Measurements from ENCODE around the gene PARD6B. TPM values are rescaled to one million over a fixed set of nuclear protein-coding genes. Genes with fewer than 3 reads are reported as not detected.

PARD6B gene
- total RNA-seq, 2 donors from 2014 or later: 29.0 to 36.7 TPM

DNA sequence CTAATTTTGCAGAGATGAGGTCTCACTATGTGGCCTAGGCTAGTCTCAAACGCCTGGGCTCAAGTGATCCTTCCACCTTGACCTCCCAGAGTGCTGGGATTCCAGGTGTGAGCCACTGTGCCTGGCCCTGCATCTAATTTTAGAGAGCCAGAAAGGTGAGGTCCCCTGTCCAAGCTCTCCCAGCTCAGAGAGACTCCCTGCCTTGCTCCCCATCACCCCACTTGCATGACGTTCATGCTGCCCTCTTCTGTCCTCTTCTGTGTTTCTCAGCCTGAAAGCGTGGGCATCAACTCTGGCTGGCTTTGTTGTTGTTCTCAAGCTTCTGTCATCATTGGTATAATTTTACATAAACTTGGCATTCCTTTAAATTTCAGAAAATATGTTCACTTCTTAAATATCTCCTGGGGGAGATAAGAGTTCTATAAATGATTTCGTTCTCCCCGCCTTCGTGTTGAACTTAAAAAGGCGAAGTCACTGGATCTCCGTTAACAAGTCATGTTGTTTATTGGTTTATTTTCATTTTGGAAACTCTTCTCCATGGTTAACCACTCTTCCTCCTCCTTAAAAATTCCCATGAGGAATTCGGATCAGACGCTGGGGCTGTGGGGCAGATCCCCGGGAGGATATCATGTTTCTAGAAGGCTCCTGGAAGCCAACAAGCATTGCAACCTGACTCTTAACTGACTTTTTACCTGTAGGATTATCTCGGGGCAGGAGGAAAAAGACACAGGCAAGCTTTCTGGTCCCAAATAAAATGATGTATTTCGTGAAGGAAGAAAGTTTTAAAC lies 13.2 kb upstream of the PARD6B start:
- TF ChIP-seq, protein P1, sequence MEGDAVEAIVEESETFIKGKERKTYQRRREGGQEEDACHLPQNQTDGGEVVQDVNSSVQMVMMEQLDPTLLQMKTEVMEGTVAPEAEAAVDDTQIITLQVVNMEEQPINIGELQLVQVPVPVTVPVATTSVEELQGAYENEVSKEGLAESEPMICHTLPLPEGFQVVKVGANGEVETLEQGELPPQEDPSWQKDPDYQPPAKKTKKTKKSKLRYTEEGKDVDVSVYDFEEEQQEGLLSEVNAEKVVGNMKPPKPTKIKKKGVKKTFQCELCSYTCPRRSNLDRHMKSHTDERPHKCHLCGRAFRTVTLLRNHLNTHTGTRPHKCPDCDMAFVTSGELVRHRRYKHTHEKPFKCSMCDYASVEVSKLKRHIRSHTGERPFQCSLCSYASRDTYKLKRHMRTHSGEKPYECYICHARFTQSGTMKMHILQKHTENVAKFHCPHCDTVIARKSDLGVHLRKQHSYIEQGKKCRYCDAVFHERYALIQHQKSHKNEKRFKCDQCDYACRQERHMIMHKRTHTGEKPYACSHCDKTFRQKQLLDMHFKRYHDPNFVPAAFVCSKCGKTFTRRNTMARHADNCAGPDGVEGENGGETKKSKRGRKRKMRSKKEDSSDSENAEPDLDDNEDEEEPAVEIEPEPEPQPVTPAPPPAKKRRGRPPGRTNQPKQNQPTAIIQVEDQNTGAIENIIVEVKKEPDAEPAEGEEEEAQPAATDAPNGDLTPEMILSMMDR (conservative IDR thresholded peaks at IDR 0.05): peak; percentile 57
- Mint-ChIP-seq H3K4me3 (no peak overlapping the region), H3K9me3 (no peaks in the 10 kb centered on the region), H3K4me1 (peaks cover 14% of the 10 kb centered on the region), H3K27me3 (ENCODE audit: insufficient read depth) (no peaks in the 10 kb centered on the region), H3K36me3 (ENCODE audit: low read depth) (no peaks in the 10 kb centered on the region), H3K27ac (peak overlapping the region; percentile 69)
- 79 to 82% methylated on average over 10 to 13 of the region's 13 CpGs for WGBS, 2 experiments (ENCODE audit: insufficient coverage in 1 of 2, insufficient read length in 1 of 2)
- Histone ChIP-seq H3K27me3 (ENCODE audit: control insufficient read depth, insufficient read depth, low read length, poor library complexity, severe bottlenecking) (no peaks in the 10 kb centered on the region), H3K27ac (ENCODE audit: low read depth, low read length) (no peak overlapping the region), H3K36me3 (ENCODE audit: control insufficient read depth, insufficient read depth, low read length) (no peaks in the 10 kb centered on the region), H3K9ac (ENCODE audit: extremely low read depth, low read length, poor library complexity, severe bottlenecking) (no peak overlapping the region), H3K9me3 (ENCODE audit: control insufficient read depth, low read length) (no peaks in the 10 kb centered on the region), H3K4me3 (ENCODE audit: low read length) (no peak overlapping the region), H3K4me1 (ENCODE audit: control insufficient read depth, insufficient read depth, low read length) (no peaks in the 10 kb centered on the region)
- DNase-seq: peak; percentile 58

DNA sequence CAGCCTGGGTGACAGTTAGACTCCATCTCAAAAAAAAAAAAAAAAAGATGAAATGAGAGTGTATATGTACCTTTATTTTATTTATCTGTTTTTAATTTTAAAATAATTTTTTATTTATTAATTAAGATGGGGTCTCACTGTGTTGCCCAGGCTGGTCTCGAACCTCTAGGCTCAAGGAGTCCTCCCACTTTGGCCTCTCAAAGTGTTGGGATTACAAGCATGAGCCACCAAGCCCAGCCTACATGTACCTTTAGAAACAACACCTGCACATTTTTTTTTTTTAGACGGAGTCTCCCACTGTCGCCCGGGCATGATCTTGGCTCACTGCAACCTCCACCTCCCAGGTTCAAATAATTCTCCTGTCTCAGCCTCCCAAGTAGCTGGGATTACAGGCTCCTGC lies 12.1 kb upstream of the PARD6B start:
- H3K27me3 Mint-ChIP-seq (ENCODE audit: insufficient read depth): no peaks in the 10 kb centered on the region
- Histone ChIP-seq H3K9me3 (ENCODE audit: control insufficient read depth, low read length) (no peaks in the 10 kb centered on the region), H3K4me3 (ENCODE audit: low read length) (no peak overlapping the region), H3K9ac (ENCODE audit: extremely low read depth, low read length, poor library complexity, severe bottlenecking) (no peak overlapping the region), H3K4me1 (ENCODE audit: control insufficient read depth, insufficient read depth, low read length) (no peaks in the 10 kb centered on the region), H3K36me3 (ENCODE audit: control insufficient read depth, insufficient read depth, low read length) (no peaks in the 10 kb centered on the region), H3K27ac (ENCODE audit: low read depth, low read length) (no peak overlapping the region), H3K27me3 (ENCODE audit: control insufficient read depth, insufficient read depth, low read length, poor library complexity, severe bottlenecking) (no peaks in the 10 kb centered on the region)
- H3K4me1 Mint-ChIP-seq: peaks cover 6% of the 10 kb centered on the region
- DNase-seq: no peak
- WGBS, 2 experiments (ENCODE audit: insufficient coverage in 1 of 2, insufficient read length in 1 of 2): 89 to 95% methylated on average over 4 of the region's 4 CpGs
- H3K4me3 Mint-ChIP-seq: no peak overlapping the region
- TF ChIP-seq, protein P1 (conservative IDR thresholded peaks at IDR 0.05): no peak
- no peak overlapping the region for H3K27ac Mint-ChIP-seq
- H3K9me3 Mint-ChIP-seq: no peaks in the 10 kb centered on the region
- H3K36me3 Mint-ChIP-seq (ENCODE audit: low read depth): no peaks in the 10 kb centered on the region

DNA sequence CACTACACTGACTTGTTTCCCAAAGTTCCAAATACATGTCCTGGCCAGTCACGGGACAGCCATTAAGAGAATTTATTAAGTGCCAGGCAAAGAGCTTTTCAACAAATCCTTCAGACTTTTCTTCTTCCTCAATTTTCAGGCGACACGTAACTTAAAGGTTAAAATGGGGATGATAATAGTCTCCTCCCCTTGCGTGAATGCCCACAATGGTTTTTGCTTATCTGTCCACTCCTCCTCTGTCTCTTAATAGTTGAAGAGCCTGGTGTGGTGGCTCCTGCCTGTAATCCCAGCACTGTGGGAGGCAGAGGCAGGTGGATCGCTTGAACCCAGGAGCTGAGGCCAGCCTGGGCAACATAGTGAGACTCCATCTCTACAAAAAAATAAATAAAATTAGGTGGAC lies 11.4 kb upstream of the PARD6B start:
- Histone ChIP-seq H3K9ac (ENCODE audit: extremely low read depth, low read length, poor library complexity, severe bottlenecking) (no peak overlapping the region), H3K36me3 (ENCODE audit: control insufficient read depth, insufficient read depth, low read length) (no peaks in the 10 kb centered on the region), H3K4me3 (ENCODE audit: low read length) (no peak overlapping the region), H3K4me1 (ENCODE audit: control insufficient read depth, insufficient read depth, low read length) (peaks cover 4% of the 10 kb centered on the region), H3K27ac (ENCODE audit: low read depth, low read length) (no peak overlapping the region), H3K27me3 (ENCODE audit: control insufficient read depth, insufficient read depth, low read length, poor library complexity, severe bottlenecking) (no peaks in the 10 kb centered on the region), H3K9me3 (ENCODE audit: control insufficient read depth, low read length) (no peaks in the 10 kb centered on the region)
- Mint-ChIP-seq H3K4me3 (no peak overlapping the region), H3K4me1 (peaks cover 6% of the 10 kb centered on the region), H3K9me3 (no peaks in the 10 kb centered on the region), H3K27ac (no peak overlapping the region), H3K36me3 (ENCODE audit: low read depth) (no peaks in the 10 kb centered on the region), H3K27me3 (ENCODE audit: insufficient read depth) (no peaks in the 10 kb centered on the region)
- DNase-seq: no peak
- TF ChIP-seq, protein P1 (conservative IDR thresholded peaks at IDR 0.05): no peak
- WGBS, 2 experiments (ENCODE audit: insufficient coverage in 1 of 2, insufficient read length in 1 of 2): 96 to 98% methylated on average over 3 to 4 of the region's 5 CpGs

All from endodermal cell (in vitro differentiated cells).